ENCODE results near the gene BAIAP2.

Gene BAIAP2

DNA sequence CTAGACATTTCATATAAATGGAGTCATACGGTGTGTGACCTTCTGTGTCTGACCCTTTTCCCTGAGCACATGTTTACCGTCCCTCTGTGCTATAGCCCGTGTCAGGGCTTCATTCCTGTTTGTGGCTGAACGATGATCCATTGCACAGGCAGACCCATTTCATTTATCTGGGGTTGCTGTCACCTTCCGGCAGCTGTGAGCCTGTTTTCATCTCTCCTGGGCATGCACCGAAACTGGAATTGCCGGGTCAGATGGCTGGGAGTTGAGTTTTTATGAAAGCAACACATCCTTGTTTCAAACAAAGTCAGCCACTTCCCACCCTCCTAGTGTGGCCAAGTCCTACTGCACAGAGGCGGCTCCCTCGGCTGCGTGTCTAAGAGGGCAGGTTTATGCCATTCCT, 25.5 kb downstream of the BAIAP2 start:
- H3K27ac ChIP-seq: no peak overlapping the region
- TF ChIP-seq ZFX (IDR thresholded peaks at IDR 0.05; ENCODE audit: borderline replicate concordance) (no peak), CTCF (IDR thresholded peaks at IDR 0.05) (no peak)

DNA sequence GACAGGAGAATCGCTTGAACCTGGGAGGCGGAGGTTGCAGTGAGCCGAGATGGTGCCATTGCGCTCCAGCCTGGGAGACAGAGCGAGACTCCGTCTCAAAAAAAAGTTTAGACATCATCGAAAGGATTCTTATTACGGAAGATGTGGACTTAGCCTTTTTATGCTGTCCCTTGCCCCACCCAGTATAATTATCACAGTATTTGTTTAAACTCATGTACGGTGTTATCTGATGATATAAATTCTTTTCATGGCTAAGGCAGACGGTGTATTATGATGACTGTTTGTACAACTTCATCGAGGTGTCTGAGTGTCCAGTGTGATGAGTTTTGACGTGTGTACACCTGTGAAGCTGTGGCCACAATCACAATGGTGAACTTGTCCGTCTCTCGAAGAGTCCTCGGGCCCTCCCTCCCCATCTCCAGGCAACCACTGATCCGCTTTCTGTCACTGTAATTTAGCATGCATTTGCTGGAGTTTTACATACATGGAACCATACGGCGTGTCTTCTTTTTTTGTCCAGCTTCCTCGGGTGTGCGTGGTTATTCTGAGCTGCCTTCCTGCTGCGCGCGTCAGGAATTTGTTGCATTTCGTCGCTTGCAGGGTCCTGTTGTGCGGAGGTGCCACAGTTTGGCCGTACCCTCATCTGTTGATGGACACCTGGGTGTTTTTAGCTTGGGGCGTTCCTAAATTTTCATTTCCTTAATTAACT, 26.2 kb downstream of the BAIAP2 start:
- H3K27ac ChIP-seq: no peak overlapping the region
- TF ChIP-seq ZFX (IDR thresholded peaks at IDR 0.05; ENCODE audit: borderline replicate concordance): no peak
- no peak for TF ChIP-seq CTCF (IDR thresholded peaks at IDR 0.05)

DNA sequence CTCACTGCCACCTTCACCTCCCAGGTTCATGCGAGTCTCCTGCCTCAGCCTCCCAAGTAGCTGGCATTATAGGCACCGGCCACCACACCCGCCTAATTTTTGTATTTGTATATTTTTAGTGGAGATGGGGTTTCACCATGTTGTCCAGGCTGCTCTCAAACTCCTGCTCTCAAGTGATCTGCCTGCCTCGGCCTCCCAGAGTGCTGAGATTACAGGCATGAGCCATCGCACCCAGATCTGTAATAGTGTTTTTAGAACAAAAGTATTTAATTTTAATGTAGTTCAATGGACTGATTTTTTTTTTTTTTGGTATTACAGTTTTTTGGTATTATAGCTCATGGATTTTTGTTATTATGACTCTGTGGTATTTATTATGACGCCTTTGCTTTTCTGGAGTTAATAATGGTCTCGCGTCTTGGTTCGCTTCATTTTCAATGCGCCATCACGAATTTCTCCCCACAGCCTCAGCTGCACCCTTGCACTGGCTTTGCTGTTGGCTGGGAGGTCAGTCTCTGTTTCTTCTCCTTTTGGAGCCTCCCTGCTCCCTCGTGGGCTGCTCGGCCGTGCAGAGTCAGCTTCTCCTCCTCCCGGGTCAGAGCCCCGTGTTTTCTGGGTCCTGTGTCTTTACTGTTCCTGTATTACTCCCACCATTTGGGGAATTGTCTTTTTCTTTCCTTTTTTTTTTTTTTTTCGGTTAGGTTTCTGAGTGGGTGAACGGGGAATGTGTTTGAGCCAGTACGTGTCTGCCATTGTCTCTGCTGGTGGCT, 27.2 kb downstream of the BAIAP2 start:
- TF ChIP-seq CTCF (IDR thresholded peaks at IDR 0.05): no peak
- no peak for TF ChIP-seq ZFX (IDR thresholded peaks at IDR 0.05; ENCODE audit: borderline replicate concordance)
- no peak overlapping the region for H3K27ac ChIP-seq

- no peak for TF ChIP-seq ZFX (IDR thresholded peaks at IDR 0.05; ENCODE audit: borderline replicate concordance)
- TF ChIP-seq CTCF (IDR thresholded peaks at IDR 0.05): no peak
- no peak overlapping the region for H3K27ac ChIP-seq
Measured at GRCh38 chr17:81063106-81064093, 28.4 kb downstream of the BAIAP2 start.

- TF ChIP-seq ZFX (IDR thresholded peaks at IDR 0.05; ENCODE audit: borderline replicate concordance): no peak
- TF ChIP-seq CTCF (IDR thresholded peaks at IDR 0.05): no peak
- H3K27ac ChIP-seq: no peak overlapping the region
Measured at GRCh38 chr17:81064678-81065475, 29.9 kb downstream of the BAIAP2 start.

DNA sequence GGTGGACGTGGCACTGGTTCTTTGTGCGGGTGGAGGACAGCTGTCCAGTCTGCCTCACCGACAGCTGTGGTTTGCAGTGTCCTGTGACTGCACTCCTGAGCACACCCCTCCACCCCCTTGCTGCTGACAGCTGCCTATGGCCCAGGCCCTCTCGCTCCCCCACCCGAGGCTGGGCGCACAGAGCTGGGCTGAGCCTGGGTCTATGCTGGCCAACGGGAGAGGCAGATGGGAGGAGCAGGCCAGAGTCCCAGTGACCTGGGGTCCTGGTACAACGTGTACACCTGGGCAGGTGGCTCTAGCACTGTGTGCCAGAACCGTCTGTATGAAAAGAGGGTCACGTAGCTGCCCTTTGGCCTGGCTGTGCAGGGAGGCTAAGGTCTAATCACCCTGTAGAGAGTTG, 30.5 kb downstream of the BAIAP2 start:
- H3K27ac ChIP-seq: no peak overlapping the region
- no peak for TF ChIP-seq ZFX (IDR thresholded peaks at IDR 0.05; ENCODE audit: borderline replicate concordance)
- TF ChIP-seq CTCF (IDR thresholded peaks at IDR 0.05): no peak
